C4-2B (cell line): ENCODE measurements around the gene ARSK.

Experiments
- H3K27ac ChIP-seq: fragments of 450-650 bp; 2 replicates; pipeline ENCODE4 v1.5.1; 2017
- CTCF ChIP-seq: fragments of 450-650 bp; conservative IDR thresholded peaks from 2 replicates; pipeline ENCODE4 v1.5.1; 2017; ENCODE audit warnings: mild to moderate bottlenecking
- ZFX ChIP-seq: fragments of 450-650 bp; IDR thresholded peaks from 2 replicates; pipeline ENCODE4 v1.6.1; 2017

Gene ARSK

GRCh38 chr5:95643152-95643551 lies 88.3 kb downstream of the ARSK start:
- no peak for TF ChIP-seq CTCF
- H3K27ac ChIP-seq, result peak overlapping the region; percentile 5; the same call in 1 of the 2 replicates

GRCh38 chr5:95644351-95645042 lies 89.6 kb downstream of the ARSK start:
- H3K27ac ChIP-seq, result no peak overlapping the region; the same call in 1 of the 2 replicates
- peak; percentile 95 for TF ChIP-seq CTCF
- TF ChIP-seq ZFX, result no peak

DNA sequence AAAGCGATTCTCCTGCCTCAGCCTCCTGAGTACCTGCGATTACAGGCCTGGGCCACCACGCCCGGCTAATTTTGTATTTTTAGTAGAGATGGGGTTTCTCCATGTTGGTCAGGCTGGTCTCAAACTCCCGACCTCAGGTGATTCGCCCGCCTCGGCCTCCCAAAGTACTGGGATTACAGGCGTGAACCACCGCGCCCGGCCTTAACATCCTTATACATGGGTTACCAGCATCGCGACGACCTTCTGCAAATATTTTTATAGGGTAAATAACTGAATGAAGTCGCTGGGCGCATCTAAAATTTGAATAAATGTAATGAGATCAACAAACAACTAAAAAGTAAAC lies 91.3 kb downstream of the ARSK start:
- H3K27ac ChIP-seq, result peak overlapping the region; percentile 30

DNA sequence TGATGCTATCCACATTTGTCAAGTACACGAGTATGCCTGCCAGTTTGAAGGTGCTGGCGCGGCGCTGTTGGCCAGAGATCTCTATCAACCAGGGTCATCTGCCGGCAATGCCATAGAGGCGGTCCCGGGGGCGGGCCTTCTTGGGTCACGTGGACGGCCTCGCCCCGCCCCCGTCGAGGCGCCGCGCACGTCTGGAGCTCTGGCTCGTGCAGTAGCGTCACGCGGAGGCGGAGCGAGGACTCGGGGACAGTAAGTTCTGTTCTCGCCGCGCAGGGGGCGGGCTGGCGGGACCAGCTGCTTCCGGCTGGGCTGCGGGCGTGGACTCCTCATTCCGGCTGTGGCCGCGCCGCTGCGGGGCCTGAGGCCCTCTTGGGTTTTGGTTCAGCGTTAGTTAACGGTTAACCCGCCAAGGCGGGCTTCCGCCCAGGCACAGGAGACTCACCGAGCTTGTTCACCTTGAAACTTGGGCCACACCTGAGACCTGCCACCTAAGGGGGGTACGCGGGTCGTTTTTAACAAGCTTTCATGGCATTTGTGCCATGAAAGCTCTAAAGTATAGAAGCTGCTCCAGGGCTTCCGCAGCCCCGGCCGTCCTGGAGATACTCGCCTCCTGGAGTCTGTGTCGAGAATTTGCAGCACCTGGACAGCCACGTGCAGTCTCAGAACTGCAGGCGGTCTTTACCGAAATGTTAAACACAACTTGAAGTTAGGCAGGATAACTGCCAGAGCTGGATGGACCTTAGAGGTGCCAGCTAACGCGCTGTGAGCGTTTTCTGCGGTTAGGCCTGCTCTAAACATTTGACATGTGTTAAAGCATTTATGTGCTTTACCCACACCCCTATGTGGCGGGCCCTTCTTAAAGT lies 91.9 kb downstream of the ARSK start, which contains the start of gene RFESD:
Gene RFESD (plus strand): TSS at position 209 of the 863 bp plus-strand sequence. CDS start 5,495 bp downstream, outside the sequence.
- peak; percentile 26; the same call in 1 of the 2 replicates for TF ChIP-seq CTCF
- peak; percentile 30; the same call in 1 of the 2 replicates for TF ChIP-seq ZFX
- H3K27ac ChIP-seq, result peak within 1 kb of the TSS; percentile 70

DNA sequence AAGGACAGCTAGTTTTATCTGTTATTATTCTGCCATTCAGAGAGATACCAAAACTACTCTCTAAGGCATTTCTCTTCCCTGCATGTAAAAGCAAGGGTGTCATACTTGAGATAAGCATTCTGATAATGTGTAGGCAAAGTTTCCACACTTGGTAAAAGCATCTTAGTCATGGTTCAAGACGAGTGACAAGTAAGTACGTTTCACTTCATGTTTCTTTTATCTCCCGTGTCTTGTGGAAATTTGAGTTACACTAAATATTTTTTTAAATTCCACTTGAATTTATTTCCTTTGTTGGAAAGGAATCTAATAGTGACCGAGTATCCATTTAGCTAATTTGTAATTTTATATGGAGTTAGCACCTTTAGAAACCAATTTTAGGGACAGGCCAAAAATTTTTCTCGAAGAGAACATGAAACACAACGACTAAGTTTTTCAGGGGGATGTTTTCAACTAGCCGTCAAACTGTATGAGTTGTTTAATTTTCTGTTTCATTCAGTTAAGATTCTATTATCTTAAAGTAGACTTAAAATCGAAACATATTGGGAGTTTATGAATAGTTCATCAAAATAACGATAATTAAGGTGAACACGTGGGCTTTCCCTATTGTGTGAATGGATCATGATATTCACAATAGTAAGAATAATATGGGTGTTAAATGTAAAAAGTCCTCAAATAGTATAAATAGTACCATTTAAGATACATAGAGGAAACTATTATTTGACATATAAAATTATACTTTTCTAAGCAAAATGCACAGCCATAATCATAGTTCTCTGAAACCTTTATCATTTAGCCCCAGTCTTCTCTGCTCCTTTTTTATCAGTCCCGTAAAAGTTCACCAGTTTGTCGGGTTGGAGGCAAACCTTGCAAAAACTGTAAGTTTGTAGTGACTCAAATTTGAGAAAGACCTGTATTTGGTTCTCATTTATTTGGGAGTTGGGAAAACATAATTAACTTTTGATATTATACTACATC lies 93.3 kb downstream of the ARSK start:
- H3K27ac ChIP-seq, result no peak overlapping the region
- TF ChIP-seq CTCF (no peak), ZFX (no peak)

GRCh38 chr5:95649274-95649673 lies 94.4 kb downstream of the ARSK start:
- TF ChIP-seq ZFX (no peak), CTCF (no peak)
- H3K27ac ChIP-seq, result no peak overlapping the region

GRCh38 chr5:95649842-95650620 lies 95.1 kb downstream of the ARSK start:
- TF ChIP-seq CTCF (no peak), ZFX (no peak)
- no peak overlapping the region for H3K27ac ChIP-seq
